ENCODE results near the gene MTMR12. TPM values are rescaled to one million over a fixed set of nuclear protein-coding genes. Genes with fewer than 3 reads are reported as not detected.
"Not testable (repeated sequence)": the region's sequence is repeated elsewhere in the genome, so short reads cannot be mapped to it uniquely, and the experiment has no call there.

MTMR12 gene
- total and polyA plus RNA-seq, 12 donors = 5.4 to 27.2 (median 19.2) TPM

DNA sequence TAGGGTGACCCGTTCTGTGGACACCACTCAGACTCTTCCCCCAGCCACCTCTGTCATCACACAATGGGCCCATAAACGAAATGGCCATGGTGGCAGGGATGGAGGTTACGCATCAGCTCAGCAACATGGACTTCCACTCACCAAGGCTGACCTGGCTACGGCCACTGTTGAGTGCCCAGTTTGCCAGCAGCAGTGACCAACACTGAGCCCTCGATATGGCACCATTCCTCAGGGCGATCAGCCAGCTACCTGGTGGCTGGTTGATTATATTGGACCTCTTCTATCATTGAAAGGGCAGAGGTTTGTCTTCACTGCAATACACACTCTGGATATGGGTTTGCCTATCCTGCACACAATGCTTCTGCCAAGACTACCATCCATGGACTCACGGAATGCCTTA, 21.1 kb downstream of the MTMR12 start:
- peaks cover 0 to 42% (median 11%) of the 10 kb centered on the region in 9 donors for H3K4me1 ChIP-seq
- ATAC-seq (no peak), DNase-seq (no peak)
- no peak overlapping the region for H3K27ac ChIP-seq
- 90% methylated on average over 7 of the region's 7 CpGs for WGBS, 2 donors
- H3K4me3 ChIP-seq = no peak overlapping the region
- H3K9me3 ChIP-seq = no peaks in the 10 kb centered on the region
- peaks cover 0 to 52% (median 8%) of the 10 kb centered on the region in 9 donors for H3K36me3 ChIP-seq
- intact Hi-C loops (cut with DNase I) = no loop called here
- no peaks in the 10 kb centered on the region for H3K27me3 ChIP-seq
- TF ChIP-seq, protein P1, sequence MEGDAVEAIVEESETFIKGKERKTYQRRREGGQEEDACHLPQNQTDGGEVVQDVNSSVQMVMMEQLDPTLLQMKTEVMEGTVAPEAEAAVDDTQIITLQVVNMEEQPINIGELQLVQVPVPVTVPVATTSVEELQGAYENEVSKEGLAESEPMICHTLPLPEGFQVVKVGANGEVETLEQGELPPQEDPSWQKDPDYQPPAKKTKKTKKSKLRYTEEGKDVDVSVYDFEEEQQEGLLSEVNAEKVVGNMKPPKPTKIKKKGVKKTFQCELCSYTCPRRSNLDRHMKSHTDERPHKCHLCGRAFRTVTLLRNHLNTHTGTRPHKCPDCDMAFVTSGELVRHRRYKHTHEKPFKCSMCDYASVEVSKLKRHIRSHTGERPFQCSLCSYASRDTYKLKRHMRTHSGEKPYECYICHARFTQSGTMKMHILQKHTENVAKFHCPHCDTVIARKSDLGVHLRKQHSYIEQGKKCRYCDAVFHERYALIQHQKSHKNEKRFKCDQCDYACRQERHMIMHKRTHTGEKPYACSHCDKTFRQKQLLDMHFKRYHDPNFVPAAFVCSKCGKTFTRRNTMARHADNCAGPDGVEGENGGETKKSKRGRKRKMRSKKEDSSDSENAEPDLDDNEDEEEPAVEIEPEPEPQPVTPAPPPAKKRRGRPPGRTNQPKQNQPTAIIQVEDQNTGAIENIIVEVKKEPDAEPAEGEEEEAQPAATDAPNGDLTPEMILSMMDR (IDR thresholded peaks at IDR 0.05) = no peak

DNA sequence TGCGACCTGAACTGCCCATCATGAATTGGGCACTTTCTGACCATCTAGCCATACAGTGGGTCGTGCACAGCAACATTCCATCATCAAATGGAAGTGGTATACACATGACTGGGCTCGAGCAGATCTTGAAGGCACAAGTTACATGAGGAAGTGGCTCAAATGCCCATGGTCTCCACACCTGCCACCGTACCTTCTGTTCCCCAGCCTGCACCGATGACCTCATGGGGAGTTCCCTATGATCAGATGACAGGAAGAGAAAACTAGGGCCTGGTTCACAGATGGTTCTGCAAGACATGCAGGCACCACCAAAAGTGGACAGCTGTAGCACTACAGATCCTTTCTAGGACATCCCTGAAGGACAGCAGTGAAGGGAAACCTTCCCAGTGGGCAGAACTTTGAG, 21.8 kb downstream of the MTMR12 start:
- TF ChIP-seq, protein P1 (IDR thresholded peaks at IDR 0.05) = no peak
- H3K27ac ChIP-seq = no peak overlapping the region
- no peaks in the 10 kb centered on the region for H3K9me3 ChIP-seq
- peaks cover 0 to 45% (median 2%) of the 10 kb centered on the region in 9 donors for H3K36me3 ChIP-seq
- no peaks in the 10 kb centered on the region for H3K27me3 ChIP-seq
- DNase-seq (no peak), ATAC-seq (no peak)
- whole genome bisulfite sequencing, 2 donors = 95% methylated on average over 5 of the region's 5 CpGs
- no peak overlapping the region for H3K4me3 ChIP-seq
- H3K4me1 ChIP-seq = peaks cover 0 to 42% (median 7%) of the 10 kb centered on the region in 9 donors
- intact Hi-C loops (cut with DNase I) = no loop called here

DNA sequence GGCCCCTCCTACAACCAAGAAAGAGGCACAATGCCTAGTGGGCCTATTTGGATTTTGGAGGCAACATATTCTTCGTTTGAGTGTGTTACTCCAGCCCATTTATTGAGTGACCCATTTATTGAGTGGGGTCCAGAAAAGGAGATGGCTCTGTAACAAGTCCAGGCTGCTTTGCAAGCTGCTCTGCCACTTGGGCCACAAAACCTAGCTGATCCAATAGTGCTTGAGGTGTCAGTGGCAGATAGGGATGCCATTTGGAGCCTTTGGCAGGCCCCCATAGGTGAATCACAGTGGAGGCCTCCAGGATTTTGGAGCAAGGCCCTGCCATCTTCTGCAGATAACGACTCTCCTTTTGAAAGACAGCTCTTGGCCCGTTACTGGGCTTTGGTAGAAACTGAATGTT, 22.2 kb downstream of the MTMR12 start:
- 87 to 92% methylated on average over 3 of the region's 3 CpGs for WGBS, 2 donors
- H3K9me3 ChIP-seq = not testable (repeated sequence)

DNA sequence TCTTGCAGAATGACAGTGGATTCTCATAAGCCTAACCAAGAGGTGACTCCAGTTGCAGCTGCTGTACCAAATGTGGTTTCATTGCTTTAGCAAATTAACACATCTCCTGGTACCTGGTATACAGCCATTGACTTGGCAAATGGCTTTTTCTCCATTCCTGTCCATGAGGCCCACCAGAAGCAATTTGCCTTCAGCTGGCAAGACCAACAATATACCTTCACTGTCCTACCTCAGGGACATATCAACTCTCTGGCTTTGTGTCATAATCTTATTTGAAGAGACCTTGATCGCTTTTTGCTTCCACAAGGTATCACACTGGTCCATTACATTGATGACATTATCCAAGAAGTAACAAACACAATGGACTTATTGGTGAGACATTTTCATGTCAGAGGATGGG, 22.8 kb downstream of the MTMR12 start:
- WGBS, 2 donors = 98 to 100% methylated on average over 1 of the region's 1 CpG
- H3K36me3 ChIP-seq = peaks cover 0 to 36% (median 0%) of the 10 kb centered on the region in 9 donors
- H3K9me3 ChIP-seq = not testable (repeated sequence)

More for the DNA sequence above, 22.2 kb downstream of the MTMR12 start:
- ATAC-seq; H3K27ac ChIP-seq; DNase-seq; H3K4me3 ChIP-seq; intact Hi-C loops (cut with DNase I); H3K27me3 ChIP-seq: not testable (repeated sequence)
- Histone ChIP-seq H3K4me1 (peaks cover 0 to 46% (median 7%) of the 10 kb centered on the region in 9 donors), H3K36me3 (peaks cover 0 to 41% (median 0%) of the 10 kb centered on the region in 9 donors)

DNA sequence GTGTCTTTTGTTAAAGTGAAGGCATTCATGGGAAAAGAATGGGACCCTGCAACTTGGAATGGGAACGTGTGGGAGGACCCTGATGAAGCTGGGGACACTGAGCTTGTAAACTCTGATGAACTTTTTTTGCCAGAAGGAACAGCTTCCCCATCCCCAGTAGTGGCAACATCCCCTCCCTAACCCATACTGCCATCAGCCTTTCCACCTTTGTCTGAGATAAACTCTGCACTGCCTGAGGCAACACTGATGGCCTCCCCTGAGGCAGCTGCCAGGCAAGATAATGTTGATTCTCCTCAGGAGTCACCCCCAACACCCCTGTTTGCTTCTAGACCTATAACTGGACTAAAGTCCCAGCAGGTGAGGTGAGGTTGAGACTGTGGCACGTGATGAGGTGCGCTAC, 24.6 kb downstream of the MTMR12 start:
- H3K27me3 ChIP-seq; DNase-seq; H3K4me3 ChIP-seq; H3K27ac ChIP-seq; intact Hi-C loops (cut with DNase I); ATAC-seq; H3K9me3 ChIP-seq: not testable (repeated sequence)
- 85 to 92% methylated on average over 3 of the region's 3 CpGs for WGBS, 2 donors
- Histone ChIP-seq H3K36me3 (peaks cover 0 to 19% (median 0%) of the 10 kb centered on the region in 9 donors), H3K4me1 (peaks cover 0 to 26% (median 5%) of the 10 kb centered on the region in 9 donors)

More for the DNA sequence above, 22.8 kb downstream of the MTMR12 start:
- H3K27ac ChIP-seq; H3K4me3 ChIP-seq; intact Hi-C loops (cut with DNase I); DNase-seq; H3K27me3 ChIP-seq; ATAC-seq: not testable (repeated sequence)
- peaks cover 0 to 41% (median 5%) of the 10 kb centered on the region in 9 donors for H3K4me1 ChIP-seq

DNA sequence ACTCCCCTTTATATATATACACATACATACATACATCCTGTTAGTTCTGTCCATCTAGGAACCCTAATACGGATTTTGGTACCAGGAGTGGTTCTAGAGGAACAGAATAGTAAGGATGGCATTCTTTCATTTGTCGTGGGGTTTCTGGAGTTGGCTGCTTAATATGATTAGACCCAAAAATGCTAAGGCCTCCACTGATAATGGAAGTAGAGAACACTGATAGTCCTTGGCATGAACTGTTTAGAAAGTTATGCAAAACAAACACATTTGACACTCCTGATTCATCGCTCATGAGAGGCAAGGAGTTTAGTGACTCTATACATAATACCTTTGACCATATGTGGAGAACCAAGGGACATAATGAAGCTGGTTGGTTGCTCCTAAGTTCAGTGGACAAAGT, 25.2 kb downstream of the MTMR12 start:
- Histone ChIP-seq H3K4me1 (peaks cover 0 to 26% (median 5%) of the 10 kb centered on the region in 9 donors), H3K36me3 (peaks cover 0 to 13% (median 0%) of the 10 kb centered on the region in 9 donors)
- H3K4me3 ChIP-seq; H3K9me3 ChIP-seq; ATAC-seq; intact Hi-C loops (cut with DNase I); DNase-seq; H3K27me3 ChIP-seq; H3K27ac ChIP-seq: not testable (repeated sequence)
- WGBS, 2 donors = 70 to 75% methylated on average over 3 of the region's 3 CpGs
